GM21381 (cell line): ENCODE results near the gene HCFC1.

Experiments
- ATAC-seq: cut with Tn5 transposase; IDR thresholded peaks from one replicate; pipeline ENCODE4 v1.9.1; 2021; ENCODE audit warnings: mild to moderate bottlenecking, moderate library complexity; ENCODE audit not compliant: unreplicated experiment

HCFC1 gene

GRCh38 chrX:153944140-153944799 lies 27.3 kb downstream of the HCFC1 start, which contains the start of gene RENBP:
TSS of gene RENBP (minus strand) at chrX:153944643. CDS start at chrX:153944610, 33 bp downstream.
- no peak for ATAC-seq

GRCh38 chrX:153941336-153942252 lies 30.0 kb downstream of the HCFC1 start:
- ATAC-seq, result no peak

- ATAC-seq, result no peak
Measured at GRCh38 chrX:153939573-153939972, 32.0 kb downstream of the HCFC1 start.

GRCh38 chrX:153938226-153938786 lies 33.3 kb downstream of the HCFC1 start:
- ATAC-seq, result no peak

- ATAC-seq, result no peak
Measured at GRCh38 chrX:153937056-153937455, 34.6 kb downstream of the HCFC1 start.

- ATAC-seq, result no peak
Measured at GRCh38 chrX:153935326-153935851, 36.2 kb downstream of the HCFC1 start.

GRCh38 chrX:153934762-153935325 lies 36.8 kb downstream of the HCFC1 start, which contains the start of gene NAA10:
TSS of gene NAA10 (minus strand) at chrX:153935037. CDS start at chrX:153934904, 133 bp downstream.
- ATAC-seq, result peak; percentile 87

- peak; percentile 18 for ATAC-seq
Measured at GRCh38 chrX:153934148-153934761, 37.4 kb downstream of the HCFC1 start.

- ATAC-seq, result no peak
Measured at GRCh38 chrX:153933748-153934147, 37.9 kb downstream of the HCFC1 start.

GRCh38 chrX:153932220-153932915 lies 39.2 kb downstream of the HCFC1 start:
- no peak for ATAC-seq

- no peak for ATAC-seq
Measured at GRCh38 chrX:153931748-153932147, 39.9 kb downstream of the HCFC1 start.

GRCh38 chrX:153931151-153931550 lies 40.5 kb downstream of the HCFC1 start:
- no peak for ATAC-seq

GRCh38 chrX:153930011-153930910 lies 41.4 kb downstream of the HCFC1 start:
- no peak for ATAC-seq

- ATAC-seq, result no peak
Measured at GRCh38 chrX:153929576-153929975, 42.0 kb downstream of the HCFC1 start.

GRCh38 chrX:153928846-153929245 lies 42.8 kb downstream of the HCFC1 start:
- ATAC-seq, result no peak

GRCh38 chrX:153927922-153928760 lies 43.5 kb downstream of the HCFC1 start:
- ATAC-seq, result peak; percentile 68

GRCh38 chrX:153927672-153927921 lies 44.0 kb downstream of the HCFC1 start:
- ATAC-seq, result no peak
